Measurements from ENCODE around the gene OGFRL1. TPM values are rescaled to one million over a fixed set of nuclear protein-coding genes. Genes with fewer than 3 reads are reported as not detected.

Gene OGFRL1
- 5.2 to 9.9 TPM (median 8.0 TPM) in 5 replicates for total RNA-seq (2022; extraction: Qiagen RNA extraction; ENCODE audit: low read depth)

GRCh38 chr6:71288228-71289038, at the start of gene OGFRL1:
OGFRL1 (plus strand) TSS chr6:71288811; CDS start chr6:71288937, 126 bp downstream.

